Endometrial microvascular endothelial cells (primary cell): ENCODE results near the gene SNRPB2. TPM values are rescaled to one million over a fixed set of nuclear protein-coding genes. Genes with fewer than 3 reads are reported as not detected.

Experiments
- in situ Hi-C: cut with HindIII; loops from 2 replicates; pipeline ENCODE4 v1.10.0; 2017; ENCODE audit warnings: low sequenced_read_pairs, low pct_unique_long_range_greater_than_20kb; ENCODE audit errors: inconsistent ontology term
- total RNA-seq: library from RNA; depleted of rRNA; stranded (reverse); fragments of >200 nt; gene quantifications from one replicate; pipeline ENCODE4 v1.2.3, GENCODE V29; 2015; ENCODE audit errors: inconsistent ontology term

The SNRPB2 gene
- total RNA-seq = 73.4 TPM

GRCh38 chr20:16729565-16730460 lies at the start of gene SNRPB2:
Gene SNRPB2, plus strand, starts transcription at chr20:16730026. Its CDS starts 1,677 bp downstream, at chr20:16731703.
- in situ Hi-C loops = no loop called here

GRCh38 chr20:16684416-16684815 lies 45.4 kb upstream of the SNRPB2 start:
- in situ Hi-C loops = no loop called here

GRCh38 chr20:16689906-16690305 lies 39.9 kb upstream of the SNRPB2 start:
- in situ Hi-C loops = no loop called here

- in situ Hi-C loops = no loop called here
Measured at GRCh38 chr20:16691381-16691780, 38.4 kb upstream of the SNRPB2 start.

GRCh38 chr20:16692009-16692408 lies 37.8 kb upstream of the SNRPB2 start:
- in situ Hi-C loops = no loop called here

GRCh38 chr20:16692442-16692841 lies 37.4 kb upstream of the SNRPB2 start:
- in situ Hi-C loops = no loop called here

GRCh38 chr20:16693278-16693677 lies 36.5 kb upstream of the SNRPB2 start:
- in situ Hi-C loops = no loop called here

GRCh38 chr20:16694161-16694560 lies 35.7 kb upstream of the SNRPB2 start:
- in situ Hi-C loops = no loop called here

GRCh38 chr20:16695628-16696027 lies 34.2 kb upstream of the SNRPB2 start:
- in situ Hi-C loops = no loop called here

GRCh38 chr20:16699293-16699692 lies 30.5 kb upstream of the SNRPB2 start:
- in situ Hi-C loops = no loop called here

GRCh38 chr20:16701296-16701695 lies 28.5 kb upstream of the SNRPB2 start:
- in situ Hi-C loops = no loop called here

- in situ Hi-C loops = no loop called here
Measured at GRCh38 chr20:16703570-16703969, 26.3 kb upstream of the SNRPB2 start.

- in situ Hi-C loops = no loop called here
Measured at GRCh38 chr20:16707674-16708073, 22.2 kb upstream of the SNRPB2 start.

GRCh38 chr20:16708602-16709001 lies 21.2 kb upstream of the SNRPB2 start:
- in situ Hi-C loops = no loop called here

- in situ Hi-C loops = no loop called here
Measured at GRCh38 chr20:16709017-16709416, 20.8 kb upstream of the SNRPB2 start.

- in situ Hi-C loops = no loop called here
Measured at GRCh38 chr20:16710781-16711180, 19.0 kb upstream of the SNRPB2 start.

GRCh38 chr20:16711661-16712258 lies 18.1 kb upstream of the SNRPB2 start:
- in situ Hi-C loops = no loop called here

- in situ Hi-C loops = no loop called here
Measured at GRCh38 chr20:16712511-16712947, 17.3 kb upstream of the SNRPB2 start.

- in situ Hi-C loops = no loop called here
Measured at GRCh38 chr20:16713066-16713465, 16.8 kb upstream of the SNRPB2 start.

GRCh38 chr20:16714242-16714641 lies 15.6 kb upstream of the SNRPB2 start:
- in situ Hi-C loops = no loop called here
